Rectal smooth muscle tissue (tissue), 1 donor: Measurements from ENCODE around the gene EEF1A2.

ENCODE experiments used
- H3K27ac ChIP-seq: one replicate; pipeline ENCODE4 v1.7.0; 2013; ENCODE audit warnings: low read depth, low read length, inconsistent platforms
- H3K27me3 ChIP-seq: one replicate; pipeline ENCODE4 v1.7.0; 2013; ENCODE audit warnings: low read length; ENCODE audit not compliant: control insufficient read depth, insufficient read depth
- H3K36me3 ChIP-seq: one replicate; pipeline ENCODE4 v1.7.0; 2013; ENCODE audit warnings: low read length; ENCODE audit not compliant: control insufficient read depth, insufficient read depth
- H3K4me1 ChIP-seq: one replicate; pipeline ENCODE4 v1.7.0; 2013; ENCODE audit warnings: low read length; ENCODE audit not compliant: control insufficient read depth, insufficient read depth
- H3K4me3 ChIP-seq: one replicate; pipeline ENCODE4 v1.7.0; 2013; ENCODE audit warnings: low read length
- H3K9ac ChIP-seq: one replicate; pipeline ENCODE4 v1.7.0; 2013; ENCODE audit warnings: low read length

Gene EEF1A2

GRCh38 chr20:63471717-63471980 lies 27.2 kb downstream of the EEF1A2 start:
- Histone ChIP-seq H3K4me3 (no peak overlapping the region), H3K36me3 (no peaks in the 10 kb centered on the region), H3K9ac (no peak overlapping the region), H3K4me1 (no peaks in the 10 kb centered on the region), H3K27me3 (peaks cover 35% of the 10 kb centered on the region), H3K27ac (no peak overlapping the region)

- Histone ChIP-seq H3K36me3 (no peaks in the 10 kb centered on the region), H3K4me1 (no peaks in the 10 kb centered on the region), H3K4me3 (no peak overlapping the region), H3K27ac (no peak overlapping the region), H3K9ac (no peak overlapping the region), H3K27me3 (peaks cover 35% of the 10 kb centered on the region)
Measured at GRCh38 chr20:63471002-63471716, 27.7 kb downstream of the EEF1A2 start.

- no peaks in the 10 kb centered on the region for H3K36me3 ChIP-seq
- H3K9ac ChIP-seq = no peak overlapping the region
- H3K4me1 ChIP-seq = no peaks in the 10 kb centered on the region
- H3K27ac ChIP-seq = no peak overlapping the region
- peaks cover 31% of the 10 kb centered on the region for H3K27me3 ChIP-seq
- no peak overlapping the region for H3K4me3 ChIP-seq
Measured at GRCh38 chr20:63470410-63470809, 28.5 kb downstream of the EEF1A2 start.

- Histone ChIP-seq H3K36me3 (no peaks in the 10 kb centered on the region), H3K4me1 (no peaks in the 10 kb centered on the region), H3K9ac (no peak overlapping the region), H3K27me3 (peaks cover 24% of the 10 kb centered on the region), H3K4me3 (no peak overlapping the region), H3K27ac (no peak overlapping the region)
Measured at GRCh38 chr20:63469713-63470101, 29.2 kb downstream of the EEF1A2 start.

- H3K4me1 ChIP-seq = no peaks in the 10 kb centered on the region
- H3K9ac ChIP-seq = no peak overlapping the region
- H3K4me3 ChIP-seq = no peak overlapping the region
- H3K27ac ChIP-seq = no peak overlapping the region
- H3K36me3 ChIP-seq = no peaks in the 10 kb centered on the region
- H3K27me3 ChIP-seq = peaks cover 20% of the 10 kb centered on the region
Measured at GRCh38 chr20:63469019-63469712, 29.7 kb downstream of the EEF1A2 start.

- no peak overlapping the region for H3K9ac ChIP-seq
- H3K4me3 ChIP-seq = no peak overlapping the region
- no peaks in the 10 kb centered on the region for H3K4me1 ChIP-seq
- no peak overlapping the region for H3K27ac ChIP-seq
- H3K27me3 ChIP-seq = peaks cover 13% of the 10 kb centered on the region
- H3K36me3 ChIP-seq = no peaks in the 10 kb centered on the region
Measured at GRCh38 chr20:63468421-63468820, 30.5 kb downstream of the EEF1A2 start.

- Histone ChIP-seq H3K9ac (no peak overlapping the region), H3K4me1 (no peaks in the 10 kb centered on the region), H3K27me3 (peaks cover 8% of the 10 kb centered on the region), H3K36me3 (no peaks in the 10 kb centered on the region), H3K27ac (no peak overlapping the region), H3K4me3 (no peak overlapping the region)
Measured at GRCh38 chr20:63467294-63468083, 31.4 kb downstream of the EEF1A2 start.

- peaks cover 8% of the 10 kb centered on the region for H3K27me3 ChIP-seq
- no peak overlapping the region for H3K9ac ChIP-seq
- H3K4me1 ChIP-seq = no peaks in the 10 kb centered on the region
- H3K27ac ChIP-seq = no peak overlapping the region
- no peaks in the 10 kb centered on the region for H3K36me3 ChIP-seq
- no peak overlapping the region for H3K4me3 ChIP-seq
Measured at GRCh38 chr20:63466861-63467260, 32.0 kb downstream of the EEF1A2 start.

GRCh38 chr20:63466250-63466825 lies 32.5 kb downstream of the EEF1A2 start:
- no peak overlapping the region for H3K9ac ChIP-seq
- peaks cover 9% of the 10 kb centered on the region for H3K27me3 ChIP-seq
- no peak overlapping the region for H3K27ac ChIP-seq
- H3K4me1 ChIP-seq = no peaks in the 10 kb centered on the region
- H3K36me3 ChIP-seq = no peaks in the 10 kb centered on the region
- no peak overlapping the region for H3K4me3 ChIP-seq

- no peaks in the 10 kb centered on the region for H3K36me3 ChIP-seq
- H3K9ac ChIP-seq = no peak overlapping the region
- H3K4me1 ChIP-seq = no peaks in the 10 kb centered on the region
- H3K27me3 ChIP-seq = peaks cover 10% of the 10 kb centered on the region
- no peak overlapping the region for H3K27ac ChIP-seq
- H3K4me3 ChIP-seq = no peak overlapping the region
Measured at GRCh38 chr20:63465380-63466249, 33.3 kb downstream of the EEF1A2 start.

- Histone ChIP-seq H3K36me3 (no peaks in the 10 kb centered on the region), H3K9ac (no peak overlapping the region), H3K4me1 (no peaks in the 10 kb centered on the region), H3K4me3 (no peak overlapping the region), H3K27me3 (peaks cover 12% of the 10 kb centered on the region), H3K27ac (no peak overlapping the region)
Measured at GRCh38 chr20:63464289-63464635, 34.6 kb downstream of the EEF1A2 start.
